Measurements from ENCODE around the gene CD274. TPM values are rescaled to one million over a fixed set of nuclear protein-coding genes. Genes with fewer than 3 reads are reported as not detected.

CD274 gene
- total RNA-seq, 2 donors from 2014 or later: 1.00 TPM; not detected in 1

DNA sequence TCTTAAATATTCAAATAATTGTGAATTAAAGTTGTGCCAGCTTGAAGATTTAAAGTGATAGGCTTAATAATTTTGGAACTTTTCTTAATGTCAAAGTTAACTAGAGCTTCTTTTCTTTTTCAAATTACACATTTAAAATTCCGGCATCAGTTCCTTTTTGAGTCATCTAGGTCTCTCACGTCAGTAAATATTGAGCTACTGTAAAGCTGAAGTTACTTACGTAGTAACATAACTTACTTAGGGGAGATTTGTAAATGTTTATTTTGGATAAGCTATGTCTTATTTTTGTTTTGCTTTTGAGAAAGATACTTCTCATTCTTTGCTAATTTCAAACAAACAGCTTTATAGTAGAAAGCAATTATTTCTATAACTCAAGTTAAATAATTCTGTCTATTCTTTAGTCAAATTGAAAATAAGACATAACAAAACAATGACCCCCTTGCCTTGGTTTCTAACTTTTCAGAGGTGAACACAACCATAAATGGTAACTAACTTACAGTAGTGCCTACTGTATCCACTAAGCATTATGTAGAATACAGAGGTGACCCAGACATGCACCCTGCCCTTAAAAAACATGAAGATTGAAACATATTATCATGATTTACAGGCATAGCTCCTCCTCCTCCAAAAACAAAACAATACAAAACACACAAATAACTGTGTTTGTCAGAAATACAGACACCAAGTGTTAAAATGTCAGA, 29.8 kb downstream of the CD274 start:
- Mint-ChIP-seq H3K4me3 (no peak overlapping the region), H3K27me3 (ENCODE audit: insufficient read depth) (peaks cover 4% of the 10 kb centered on the region), H3K27ac (no peak overlapping the region), H3K9me3 (peaks cover 31% of the 10 kb centered on the region), H3K36me3 (ENCODE audit: low read depth) (no peaks in the 10 kb centered on the region), H3K4me1 (peaks cover 9% of the 10 kb centered on the region)
- Histone ChIP-seq H3K36me3 (ENCODE audit: control insufficient read depth, insufficient read depth, low read length) (no peaks in the 10 kb centered on the region), H3K4me3 (ENCODE audit: low read length) (no peak overlapping the region), H3K27me3 (ENCODE audit: control insufficient read depth, insufficient read depth, low read length, poor library complexity, severe bottlenecking) (no peaks in the 10 kb centered on the region), H3K9me3 (ENCODE audit: control insufficient read depth, low read length) (peaks cover 10% of the 10 kb centered on the region), H3K27ac (ENCODE audit: low read depth, low read length) (no peak overlapping the region), H3K9ac (ENCODE audit: extremely low read depth, low read length, poor library complexity, severe bottlenecking) (no peak overlapping the region), H3K4me1 (ENCODE audit: control insufficient read depth, insufficient read depth, low read length) (no peaks in the 10 kb centered on the region)
- no peak for DNase-seq
- 86 to 92% methylated on average over 3 of the region's 3 CpGs for WGBS, 2 experiments (ENCODE audit: insufficient coverage in 1 of 2, insufficient read length in 1 of 2)
- TF ChIP-seq, protein P1, sequence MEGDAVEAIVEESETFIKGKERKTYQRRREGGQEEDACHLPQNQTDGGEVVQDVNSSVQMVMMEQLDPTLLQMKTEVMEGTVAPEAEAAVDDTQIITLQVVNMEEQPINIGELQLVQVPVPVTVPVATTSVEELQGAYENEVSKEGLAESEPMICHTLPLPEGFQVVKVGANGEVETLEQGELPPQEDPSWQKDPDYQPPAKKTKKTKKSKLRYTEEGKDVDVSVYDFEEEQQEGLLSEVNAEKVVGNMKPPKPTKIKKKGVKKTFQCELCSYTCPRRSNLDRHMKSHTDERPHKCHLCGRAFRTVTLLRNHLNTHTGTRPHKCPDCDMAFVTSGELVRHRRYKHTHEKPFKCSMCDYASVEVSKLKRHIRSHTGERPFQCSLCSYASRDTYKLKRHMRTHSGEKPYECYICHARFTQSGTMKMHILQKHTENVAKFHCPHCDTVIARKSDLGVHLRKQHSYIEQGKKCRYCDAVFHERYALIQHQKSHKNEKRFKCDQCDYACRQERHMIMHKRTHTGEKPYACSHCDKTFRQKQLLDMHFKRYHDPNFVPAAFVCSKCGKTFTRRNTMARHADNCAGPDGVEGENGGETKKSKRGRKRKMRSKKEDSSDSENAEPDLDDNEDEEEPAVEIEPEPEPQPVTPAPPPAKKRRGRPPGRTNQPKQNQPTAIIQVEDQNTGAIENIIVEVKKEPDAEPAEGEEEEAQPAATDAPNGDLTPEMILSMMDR (conservative IDR thresholded peaks at IDR 0.05): no peak

DNA sequence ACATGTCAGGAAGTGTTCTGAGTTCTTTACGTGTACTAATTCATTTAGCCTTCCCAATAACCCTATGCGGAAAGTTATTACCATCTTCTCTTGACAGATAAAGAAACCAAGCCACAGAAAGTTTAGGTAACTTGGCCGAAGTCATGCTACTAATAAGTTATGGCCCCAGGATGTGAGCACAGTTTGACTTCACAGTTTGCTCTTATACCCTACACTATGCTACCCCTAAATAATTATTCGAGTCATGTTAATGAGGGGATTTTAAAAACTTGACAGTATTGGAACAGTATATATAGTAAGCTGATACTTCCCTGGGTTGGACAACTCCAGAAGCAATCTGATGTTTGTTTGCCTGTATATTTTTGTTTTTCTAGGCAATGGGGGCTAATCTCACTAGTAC, 30.6 kb downstream of the CD274 start:
- Mint-ChIP-seq H3K4me1 (peaks cover 17% of the 10 kb centered on the region), H3K27me3 (ENCODE audit: insufficient read depth) (no peaks in the 10 kb centered on the region), H3K4me3 (no peak overlapping the region), H3K9me3 (peaks cover 25% of the 10 kb centered on the region), H3K36me3 (ENCODE audit: low read depth) (no peaks in the 10 kb centered on the region), H3K27ac (no peak overlapping the region)
- TF ChIP-seq, protein P1 (conservative IDR thresholded peaks at IDR 0.05): no peak
- no peaks in the 10 kb centered on the region for H3K36me3 ChIP-seq (ENCODE audit: control insufficient read depth, insufficient read depth, low read length)
- no peaks in the 10 kb centered on the region for H3K27me3 ChIP-seq (ENCODE audit: control insufficient read depth, insufficient read depth, low read length, poor library complexity, severe bottlenecking)
- H3K9ac ChIP-seq (ENCODE audit: extremely low read depth, low read length, poor library complexity, severe bottlenecking): no peak overlapping the region
- no peaks in the 10 kb centered on the region for H3K4me1 ChIP-seq (ENCODE audit: control insufficient read depth, insufficient read depth, low read length)
- 90 to 100% methylated on average over 2 to 4 of the region's 4 CpGs for WGBS, 2 experiments (ENCODE audit: insufficient coverage in 1 of 2, insufficient read length in 1 of 2)
- H3K27ac ChIP-seq (ENCODE audit: low read depth, low read length): no peak overlapping the region
- DNase-seq: no peak
- no peak overlapping the region for H3K4me3 ChIP-seq (ENCODE audit: low read length)
- peaks cover 10% of the 10 kb centered on the region for H3K9me3 ChIP-seq (ENCODE audit: control insufficient read depth, low read length)

GRCh38 chr9:5481322-5482040, 31.1 kb downstream of the CD274 start:
- WGBS, 2 experiments (ENCODE audit: insufficient coverage in 1 of 2, insufficient read length in 1 of 2): 95 to 96% methylated on average over 4 to 5 of the region's 5 CpGs
- Mint-ChIP-seq H3K4me3 (no peak overlapping the region), H3K4me1 (peaks cover 20% of the 10 kb centered on the region), H3K27ac (no peak overlapping the region), H3K27me3 (ENCODE audit: insufficient read depth) (no peaks in the 10 kb centered on the region), H3K9me3 (peaks cover 22% of the 10 kb centered on the region), H3K36me3 (ENCODE audit: low read depth) (no peaks in the 10 kb centered on the region)
- no peak overlapping the region for H3K4me3 ChIP-seq (ENCODE audit: low read length)
- no peak overlapping the region for H3K27ac ChIP-seq (ENCODE audit: low read depth, low read length)
- H3K4me1 ChIP-seq (ENCODE audit: control insufficient read depth, insufficient read depth, low read length): no peaks in the 10 kb centered on the region
- H3K36me3 ChIP-seq (ENCODE audit: control insufficient read depth, insufficient read depth, low read length): no peaks in the 10 kb centered on the region
- TF ChIP-seq, protein P1 (conservative IDR thresholded peaks at IDR 0.05): peak; percentile 53
- H3K27me3 ChIP-seq (ENCODE audit: control insufficient read depth, insufficient read depth, low read length, poor library complexity, severe bottlenecking): no peaks in the 10 kb centered on the region
- H3K9ac ChIP-seq (ENCODE audit: extremely low read depth, low read length, poor library complexity, severe bottlenecking): no peak overlapping the region
- DNase-seq: no peak
- peaks cover 10% of the 10 kb centered on the region for H3K9me3 ChIP-seq (ENCODE audit: control insufficient read depth, low read length)

Data from endodermal cell (in vitro differentiated cells).